ENCODE measurements around the gene STAB2.
A peak's percentile ranks its signal among the peaks of the same experiment; 100 is the strongest.

Gene STAB2

GRCh38 chr12:103586791-103587370 is at the start of gene STAB2:
Gene STAB2, plus strand, starts transcription at chr12:103587273. Its CDS starts 204 bp downstream, at chr12:103587477.
- DNase-seq: no peak

- no peak for DNase-seq
Observed at GRCh38 chr12:103538397-103538796, 48.7 kb upstream of the STAB2 start.

- no peak for DNase-seq
Observed at GRCh38 chr12:103540319-103540718, 46.8 kb upstream of the STAB2 start.

- no peak for DNase-seq
Observed at GRCh38 chr12:103542078-103542477, 45.0 kb upstream of the STAB2 start.

GRCh38 chr12:103546959-103547358 is 40.1 kb upstream of the STAB2 start:
- DNase-seq: no peak

GRCh38 chr12:103547376-103547775 is 39.7 kb upstream of the STAB2 start:
- no peak for DNase-seq

GRCh38 chr12:103547929-103548328 is 39.1 kb upstream of the STAB2 start:
- DNase-seq: no peak

GRCh38 chr12:103548622-103549601 is 38.2 kb upstream of the STAB2 start:
- DNase-seq: peak; percentile 15

GRCh38 chr12:103556890-103557627 is 30.0 kb upstream of the STAB2 start:
- DNase-seq: no peak

GRCh38 chr12:103557628-103558010 is 29.5 kb upstream of the STAB2 start:
- DNase-seq: no peak

- no peak for DNase-seq
Observed at GRCh38 chr12:103558879-103559278, 28.2 kb upstream of the STAB2 start.

- no peak for DNase-seq
Observed at GRCh38 chr12:103560604-103561101, 26.4 kb upstream of the STAB2 start.

- no peak for DNase-seq
Observed at GRCh38 chr12:103561174-103561573, 25.9 kb upstream of the STAB2 start.

- DNase-seq: no peak
Observed at GRCh38 chr12:103566398-103566797, 20.7 kb upstream of the STAB2 start.

GRCh38 chr12:103569278-103569677 is 17.8 kb upstream of the STAB2 start:
- DNase-seq: no peak

- no peak for DNase-seq
Observed at GRCh38 chr12:103571286-103571685, 15.8 kb upstream of the STAB2 start.

GRCh38 chr12:103572312-103573045 is 14.6 kb upstream of the STAB2 start:
- no peak for DNase-seq

GRCh38 chr12:103573185-103573584 is 13.9 kb upstream of the STAB2 start:
- no peak for DNase-seq

GRCh38 chr12:103578926-103579325 is 8.1 kb upstream of the STAB2 start:
- DNase-seq: no peak

- no peak for DNase-seq
Observed at GRCh38 chr12:103580026-103580425, 7.0 kb upstream of the STAB2 start.

- no peak for DNase-seq
Observed at GRCh38 chr12:103583008-103583407, 4.1 kb upstream of the STAB2 start.

- DNase-seq: no peak
Observed at GRCh38 chr12:103586132-103586531, 941 bp upstream of the STAB2 start.

GRCh38 chr12:103588680-103589079 is 1.6 kb downstream of the STAB2 start:
- no peak for DNase-seq
